ENCODE results near the gene U2AF1L4.
"Not testable (repeated sequence)": the region's sequence is repeated elsewhere in the genome, so short reads cannot be mapped to it uniquely, and the experiment has no call there.

U2AF1L4 gene

DNA sequence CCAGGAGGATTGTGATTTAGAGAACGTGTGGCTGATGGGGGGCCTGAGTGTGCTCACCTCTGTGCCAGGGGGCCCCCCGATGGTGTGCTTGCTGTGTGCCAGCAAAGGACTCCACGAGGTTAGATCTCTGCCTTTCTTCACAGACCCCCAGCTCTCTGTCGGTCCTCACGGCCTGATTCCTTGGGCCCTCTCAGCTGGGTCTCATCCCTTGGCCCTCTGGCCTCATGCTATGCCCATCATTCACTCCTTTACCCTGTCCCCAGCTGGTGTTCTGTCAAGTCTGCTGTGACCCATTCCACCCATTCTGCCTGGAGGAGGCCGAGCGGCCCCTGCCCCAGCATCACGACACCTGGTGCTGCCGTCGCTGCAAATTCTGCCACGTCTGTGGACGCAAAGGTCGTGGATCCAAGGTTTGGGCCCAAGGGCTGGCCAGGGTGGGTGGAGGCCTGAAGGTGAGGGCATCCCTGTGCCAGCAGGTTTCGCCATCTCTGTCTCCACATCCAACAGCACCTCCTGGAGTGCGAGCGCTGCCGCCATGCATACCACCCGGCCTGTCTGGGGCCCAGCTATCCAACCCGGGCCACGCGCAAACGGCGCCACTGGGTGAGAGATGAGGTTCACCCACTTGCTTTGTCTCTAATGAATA is 19.9 kb downstream of the U2AF1L4 start:
- no peak for DNase-seq

DNA sequence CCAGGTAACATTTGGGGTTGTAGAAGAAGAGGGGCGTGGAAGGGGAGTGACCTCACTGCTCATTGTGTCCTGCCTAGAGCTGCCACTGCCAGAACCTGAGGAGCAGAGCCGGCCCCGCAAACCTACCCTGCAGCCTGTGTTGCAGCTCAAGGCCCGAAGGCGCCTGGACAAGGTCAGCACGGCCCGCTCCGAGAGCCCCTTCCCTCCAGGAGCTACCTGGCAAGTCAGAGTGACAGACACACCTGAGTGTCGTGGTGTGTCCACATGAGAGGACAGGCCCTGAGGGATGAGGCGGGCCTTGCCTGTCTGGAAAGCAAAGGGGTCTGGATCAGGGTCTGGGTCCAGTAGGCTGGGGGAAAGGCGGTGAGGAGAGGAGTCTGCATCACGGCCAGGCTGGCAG is 20.7 kb downstream of the U2AF1L4 start:
- no peak for DNase-seq

DNA sequence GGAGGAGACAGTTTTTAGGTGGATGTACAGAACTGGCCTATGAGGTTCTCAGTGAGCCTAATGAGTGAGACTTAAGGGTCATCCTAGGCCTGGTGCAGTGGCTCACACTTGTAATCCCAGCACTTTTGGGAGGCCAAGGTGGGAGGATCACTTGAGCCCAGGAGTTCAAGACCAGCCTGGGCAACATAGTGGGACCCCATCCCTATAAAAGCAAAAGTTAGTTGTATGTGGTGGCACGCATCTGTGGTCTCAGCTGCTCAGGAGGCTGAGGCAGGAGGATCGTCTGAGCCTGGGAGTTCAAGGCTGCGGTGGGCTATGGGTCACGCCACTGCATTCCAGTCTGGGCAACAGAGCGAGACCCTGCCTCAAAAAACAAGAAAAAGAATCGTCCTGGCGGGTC is 21.1 kb downstream of the U2AF1L4 start:
- DNase-seq = not testable (repeated sequence)

DNA sequence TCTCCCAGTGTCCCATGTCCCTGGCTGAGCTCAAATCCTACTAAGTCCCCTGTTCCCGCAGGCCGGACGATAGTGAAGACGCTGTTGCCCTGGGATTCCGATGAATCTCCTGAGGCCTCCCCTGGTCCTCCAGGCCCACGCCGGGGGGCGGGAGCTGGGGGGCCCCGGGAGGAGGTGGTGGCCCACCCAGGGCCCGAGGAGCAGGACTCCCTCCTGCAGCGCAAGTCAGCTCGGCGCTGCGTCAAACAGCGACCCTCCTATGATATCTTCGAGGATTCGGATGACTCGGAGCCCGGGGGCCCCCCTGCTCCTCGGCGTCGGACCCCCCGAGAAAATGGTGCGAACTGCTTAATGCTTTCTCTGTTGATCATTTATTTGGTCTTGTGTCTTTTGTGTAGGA is 21.5 kb downstream of the U2AF1L4 start:
- no peak for DNase-seq

DNA sequence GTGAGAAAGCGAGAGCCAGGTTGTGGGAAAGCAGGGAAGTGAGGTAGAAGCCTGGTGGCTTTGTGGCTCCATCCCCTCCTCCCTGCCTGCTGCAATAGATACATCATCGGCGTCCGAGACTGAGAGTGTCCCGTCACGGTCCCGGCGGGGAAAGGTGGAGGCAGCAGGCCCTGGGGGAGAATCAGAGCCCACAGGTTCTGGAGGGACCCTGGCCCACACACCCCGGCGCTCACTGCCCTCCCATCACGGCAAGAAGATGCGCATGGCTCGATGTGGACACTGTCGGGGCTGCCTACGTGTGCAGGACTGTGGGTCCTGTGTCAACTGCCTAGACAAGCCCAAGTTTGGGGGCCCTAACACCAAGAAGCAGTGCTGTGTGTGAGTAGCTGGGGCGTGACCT is 22.3 kb downstream of the U2AF1L4 start:
- no peak for DNase-seq

DNA sequence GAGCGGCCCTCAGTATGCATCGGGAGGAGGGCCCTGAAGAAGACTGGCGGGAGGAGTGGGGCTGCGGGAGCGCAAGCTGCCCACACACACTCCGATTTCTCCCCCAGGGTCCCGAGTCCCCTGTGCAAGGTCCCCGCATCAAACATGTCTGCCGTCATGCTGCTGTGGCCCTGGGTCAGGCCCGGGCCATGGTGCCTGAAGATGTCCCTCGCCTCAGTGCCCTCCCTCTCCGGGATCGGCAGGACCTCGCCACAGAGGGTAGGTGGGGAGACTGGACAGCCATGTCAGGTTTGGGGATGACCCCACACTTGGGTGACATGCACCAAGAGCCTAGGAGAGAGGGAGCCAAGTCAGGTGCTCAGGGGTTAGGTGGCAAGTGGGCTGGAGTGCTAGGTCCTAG is 22.8 kb downstream of the U2AF1L4 start:
- no peak for DNase-seq

DNA sequence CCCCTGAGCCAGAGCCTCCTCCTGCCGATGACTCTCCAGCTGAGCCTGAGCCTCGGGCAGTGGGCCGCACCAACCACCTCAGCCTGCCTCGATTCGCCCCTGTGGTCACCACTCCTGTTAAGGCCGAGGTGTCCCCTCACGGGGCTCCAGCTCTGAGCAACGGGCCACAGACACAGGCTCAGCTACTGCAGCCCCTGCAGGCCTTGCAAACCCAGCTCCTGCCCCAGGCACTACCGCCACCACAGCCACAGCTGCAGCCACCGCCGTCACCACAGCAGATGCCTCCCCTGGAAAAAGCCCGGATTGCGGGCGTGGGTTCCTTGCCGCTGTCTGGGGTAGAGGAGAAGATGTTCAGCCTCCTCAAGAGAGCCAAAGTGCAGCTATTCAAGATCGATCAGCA is 23.8 kb downstream of the U2AF1L4 start:
- DNase-seq = no peak

DNA sequence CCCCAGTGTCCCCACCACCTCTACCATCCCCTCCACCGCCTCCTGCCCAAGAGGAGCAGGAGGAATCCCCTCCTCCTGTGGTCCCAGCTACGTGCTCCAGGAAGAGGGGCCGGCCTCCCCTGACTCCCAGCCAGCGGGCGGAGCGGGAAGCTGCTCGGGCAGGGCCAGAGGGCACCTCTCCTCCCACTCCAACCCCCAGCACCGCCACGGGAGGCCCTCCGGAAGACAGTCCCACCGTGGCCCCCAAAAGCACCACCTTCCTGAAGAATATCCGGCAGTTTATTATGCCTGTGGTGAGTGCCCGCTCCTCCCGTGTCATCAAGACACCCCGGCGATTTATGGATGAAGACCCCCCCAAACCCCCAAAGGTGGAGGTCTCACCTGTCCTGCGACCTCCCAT is 24.6 kb downstream of the U2AF1L4 start:
- DNase-seq = no peak

DNA sequence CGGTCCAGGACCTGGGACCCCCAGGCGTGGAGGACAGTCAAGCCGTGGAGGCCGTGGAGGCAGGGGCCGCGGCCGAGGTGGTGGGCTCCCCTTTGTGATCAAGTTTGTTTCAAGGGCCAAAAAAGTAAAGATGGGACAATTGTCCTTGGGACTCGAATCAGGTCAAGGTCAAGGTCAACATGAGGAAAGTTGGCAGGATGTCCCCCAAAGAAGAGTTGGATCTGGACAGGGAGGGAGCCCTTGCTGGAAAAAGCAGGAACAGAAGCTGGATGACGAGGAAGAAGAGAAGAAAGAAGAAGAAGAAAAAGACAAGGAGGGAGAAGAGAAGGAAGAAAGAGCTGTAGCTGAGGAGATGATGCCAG is 25.1 kb downstream of the U2AF1L4 start:
- DNase-seq = no peak

DNA sequence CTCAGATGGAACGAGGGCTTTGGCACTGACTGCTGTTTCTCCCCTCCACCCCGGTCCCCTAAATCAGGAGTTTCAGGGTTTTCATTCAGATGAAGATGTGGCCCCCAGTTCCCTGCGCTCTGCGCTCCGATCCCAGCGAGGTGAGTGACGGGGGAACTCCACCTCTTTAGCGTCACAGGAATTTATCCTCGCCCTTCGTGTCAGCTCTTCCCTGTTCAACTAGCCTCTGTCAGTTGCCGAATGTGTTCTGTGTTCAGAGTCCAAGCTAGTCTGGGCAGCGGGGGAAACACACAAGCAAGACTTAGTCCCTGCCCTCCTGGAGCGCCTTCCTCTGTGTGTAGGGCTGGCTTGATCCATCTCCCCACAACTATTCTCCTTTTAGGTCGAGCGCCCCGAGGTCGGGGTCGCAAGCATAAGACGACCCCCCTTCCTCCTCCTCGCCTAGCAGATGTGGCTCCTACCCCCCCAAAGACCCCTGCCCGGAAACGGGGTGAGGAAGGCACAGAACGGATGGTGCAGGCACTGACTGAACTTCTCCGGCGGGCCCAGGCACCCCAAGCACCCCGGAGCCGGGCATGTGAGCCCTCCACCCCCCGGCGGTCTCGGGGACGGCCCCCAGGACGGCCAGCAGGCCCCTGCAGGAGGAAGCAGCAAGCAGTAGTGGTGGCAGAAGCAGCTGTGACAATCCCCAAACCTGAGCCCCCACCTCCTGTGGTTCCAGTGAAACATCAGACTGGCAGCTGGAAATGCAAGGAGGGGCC is 25.6 kb downstream of the U2AF1L4 start:
- DNase-seq = no peak

DNA sequence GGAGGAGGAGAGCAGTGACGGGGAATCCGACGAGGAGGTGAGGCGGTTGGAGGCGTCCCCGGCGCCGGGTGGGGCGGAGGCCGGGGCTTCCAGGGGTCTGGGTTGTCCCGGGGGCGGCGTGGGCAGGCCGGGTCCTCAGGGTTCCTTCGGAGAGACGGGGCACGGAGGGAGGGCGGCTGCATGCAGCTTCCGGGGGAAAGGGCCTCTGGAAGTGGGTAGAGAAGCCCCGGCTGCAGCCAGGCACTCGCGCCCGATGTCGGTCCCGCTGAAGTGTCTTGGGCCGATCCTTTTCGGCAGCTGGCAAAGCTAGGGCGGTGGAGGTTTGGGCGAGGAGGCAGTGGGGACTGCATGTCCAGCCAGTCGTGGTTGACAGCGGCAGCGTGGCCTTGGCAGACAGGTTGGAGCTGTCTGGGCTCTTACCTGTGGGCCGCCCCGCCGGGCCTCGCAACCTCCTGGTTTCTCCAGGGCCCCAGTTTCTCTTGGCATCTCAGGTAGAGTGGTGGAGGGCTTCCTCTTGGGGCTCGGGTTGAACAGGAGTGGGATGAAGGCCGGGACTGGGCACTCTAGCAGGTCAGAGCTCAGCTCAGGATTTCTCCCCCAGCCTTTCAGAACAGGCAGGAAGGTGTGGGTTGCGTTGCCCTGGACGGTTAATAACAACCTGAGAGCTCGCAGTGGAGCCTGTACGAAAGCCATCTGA is 26.7 kb downstream of the U2AF1L4 start:
- peak; percentile 16 to 63 (median 46) for DNase-seq

DNA sequence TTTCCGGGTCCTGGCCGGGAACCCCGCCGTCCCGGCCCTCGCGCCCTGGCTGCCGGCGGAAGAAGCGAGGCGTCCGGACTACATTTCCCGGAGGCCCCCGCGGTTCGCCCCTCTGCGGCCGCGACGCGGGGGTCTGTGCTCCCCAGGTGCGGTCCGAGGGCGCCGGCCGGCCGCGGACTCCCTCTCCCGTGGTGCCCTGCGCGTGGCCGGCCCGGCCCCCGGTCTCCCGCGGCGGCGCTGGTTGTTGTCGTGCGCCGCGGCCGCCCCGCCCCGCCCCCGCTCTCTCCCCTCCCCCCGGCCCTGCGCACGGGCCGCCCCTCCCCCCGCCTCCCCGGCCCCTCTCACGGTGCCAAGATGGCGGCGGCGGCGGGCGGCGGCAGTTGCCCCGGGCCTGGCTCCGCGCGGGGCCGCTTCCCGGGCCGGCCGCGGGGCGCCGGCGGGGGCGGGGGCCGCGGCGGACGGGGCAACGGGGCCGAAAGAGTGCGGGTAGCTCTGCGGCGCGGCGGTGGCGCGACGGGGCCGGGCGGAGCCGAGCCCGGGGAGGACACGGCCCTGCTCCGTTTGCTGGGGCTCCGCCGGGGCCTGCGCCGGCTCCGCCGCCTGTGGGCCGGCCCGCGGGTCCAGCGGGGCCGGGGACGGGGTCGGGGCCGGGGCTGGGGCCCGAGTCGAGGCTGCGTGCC is 27.4 kb downstream of the U2AF1L4 start, which contains the start of gene KMT2B:
Gene KMT2B, plus strand, starts transcription at position 339 of the 680 bp plus-strand sequence. Its CDS starts 16 bp downstream, at position 355.
- peak in 2 of 4 experiments; percentile 95 to 98 for DNase-seq

DNA sequence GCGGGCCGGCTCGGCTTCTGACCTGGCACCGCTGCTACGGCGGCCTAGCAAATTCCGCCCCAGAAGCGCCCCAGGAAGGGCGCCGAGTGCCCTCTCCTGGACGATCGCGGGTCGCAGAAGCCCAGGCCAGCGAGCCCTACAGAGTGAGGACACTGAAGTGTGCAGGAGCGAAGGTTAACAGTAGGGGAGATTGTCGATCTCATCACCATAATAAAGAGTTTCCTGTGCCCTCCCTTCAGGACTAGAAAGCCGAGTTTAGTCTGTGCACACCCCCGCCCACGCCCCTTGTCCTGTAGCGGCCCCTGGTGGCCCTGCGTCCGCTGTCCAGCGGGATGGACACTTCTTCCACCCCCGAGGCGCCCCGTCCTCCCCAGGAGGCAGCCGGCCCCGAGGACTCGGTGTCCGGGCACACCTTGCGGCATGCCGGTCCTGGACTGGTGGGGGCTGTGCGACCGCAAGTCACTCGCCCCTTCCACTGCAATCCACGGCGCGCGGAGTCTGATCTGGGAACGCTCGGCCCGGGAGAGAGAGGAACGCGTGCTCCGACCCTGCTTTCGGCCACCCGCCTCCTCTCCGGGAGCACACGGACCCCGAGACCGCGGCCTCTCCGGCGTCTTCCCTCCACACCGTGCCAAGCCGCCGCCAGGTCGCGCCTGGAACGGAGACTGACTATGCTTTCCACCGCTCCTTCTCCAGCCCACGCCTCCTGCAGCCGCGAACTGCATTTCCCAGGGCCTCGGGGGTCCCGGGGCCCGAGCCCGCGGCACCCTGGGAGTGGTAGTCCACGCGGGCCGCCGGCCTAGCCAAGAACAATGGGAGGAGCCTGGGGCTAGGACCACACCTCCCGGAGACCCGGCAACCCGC is 28.2 kb downstream of the U2AF1L4 start:
- peak; percentile 95 to 98 (median 97) for DNase-seq

DNA sequence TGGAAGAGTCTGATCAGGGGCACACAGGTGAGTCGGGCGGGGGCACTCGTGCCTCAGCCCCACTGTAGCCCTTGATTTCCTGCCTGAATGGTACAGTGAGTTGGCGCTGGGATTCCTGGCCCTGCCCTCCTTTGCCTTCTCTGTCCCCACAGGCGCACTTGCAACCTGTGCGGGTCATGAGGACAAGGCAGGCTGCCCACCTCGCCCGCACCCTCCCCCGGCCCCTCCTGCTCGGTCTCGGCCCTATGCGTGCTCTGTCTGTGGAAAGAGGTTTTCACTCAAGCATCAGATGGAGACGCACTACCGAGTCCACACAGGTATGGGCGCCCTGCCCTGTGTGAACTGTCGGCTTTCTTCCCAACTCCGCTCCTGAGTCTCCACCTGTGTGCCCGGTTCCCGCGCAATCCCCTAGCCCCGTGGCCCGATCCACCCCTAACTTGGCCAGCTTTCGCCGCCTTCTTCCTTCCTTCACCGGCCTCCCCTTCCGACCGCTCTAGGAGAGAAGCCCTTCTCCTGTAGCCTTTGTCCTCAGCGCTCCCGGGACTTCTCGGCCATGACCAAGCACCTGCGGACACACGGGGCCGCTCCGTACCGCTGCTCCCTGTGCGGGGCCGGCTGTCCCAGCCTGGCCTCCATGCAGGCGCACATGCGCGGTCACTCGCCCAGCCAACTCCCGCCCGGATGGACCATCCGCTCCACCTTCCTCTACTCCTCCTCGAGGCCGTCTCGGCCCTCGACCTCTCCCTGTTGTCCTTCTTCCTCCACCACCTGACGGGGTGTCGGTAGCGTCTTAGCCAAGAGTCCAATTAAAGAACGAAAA is 29.0 kb downstream of the U2AF1L4 start:
- DNase-seq = peak in 2 of 4 experiments; percentile 63 to 75

DNA sequence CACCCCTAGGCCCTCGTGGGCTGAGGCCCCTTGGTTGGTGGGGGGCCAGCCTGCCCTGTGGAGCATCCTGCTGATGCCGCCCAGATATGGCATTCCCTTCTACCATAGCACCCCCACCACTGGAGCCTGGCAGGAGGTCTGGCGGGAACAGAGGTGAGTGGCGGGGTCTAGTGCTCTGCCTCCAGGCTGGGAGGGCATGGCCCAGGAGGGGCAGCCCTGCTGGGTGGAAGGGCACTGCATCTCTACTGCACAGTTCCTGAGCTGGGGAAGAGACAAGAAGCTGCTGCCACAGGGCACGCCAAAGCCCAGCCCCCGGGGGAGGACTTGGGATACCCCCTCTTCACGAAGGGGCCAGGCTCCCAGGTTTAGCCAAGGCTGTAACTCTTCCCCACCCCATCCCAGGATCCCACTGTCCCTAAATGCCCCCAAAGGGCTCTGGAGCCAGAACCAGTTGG is 29.8 kb downstream of the U2AF1L4 start:
- no peak for DNase-seq

DNA sequence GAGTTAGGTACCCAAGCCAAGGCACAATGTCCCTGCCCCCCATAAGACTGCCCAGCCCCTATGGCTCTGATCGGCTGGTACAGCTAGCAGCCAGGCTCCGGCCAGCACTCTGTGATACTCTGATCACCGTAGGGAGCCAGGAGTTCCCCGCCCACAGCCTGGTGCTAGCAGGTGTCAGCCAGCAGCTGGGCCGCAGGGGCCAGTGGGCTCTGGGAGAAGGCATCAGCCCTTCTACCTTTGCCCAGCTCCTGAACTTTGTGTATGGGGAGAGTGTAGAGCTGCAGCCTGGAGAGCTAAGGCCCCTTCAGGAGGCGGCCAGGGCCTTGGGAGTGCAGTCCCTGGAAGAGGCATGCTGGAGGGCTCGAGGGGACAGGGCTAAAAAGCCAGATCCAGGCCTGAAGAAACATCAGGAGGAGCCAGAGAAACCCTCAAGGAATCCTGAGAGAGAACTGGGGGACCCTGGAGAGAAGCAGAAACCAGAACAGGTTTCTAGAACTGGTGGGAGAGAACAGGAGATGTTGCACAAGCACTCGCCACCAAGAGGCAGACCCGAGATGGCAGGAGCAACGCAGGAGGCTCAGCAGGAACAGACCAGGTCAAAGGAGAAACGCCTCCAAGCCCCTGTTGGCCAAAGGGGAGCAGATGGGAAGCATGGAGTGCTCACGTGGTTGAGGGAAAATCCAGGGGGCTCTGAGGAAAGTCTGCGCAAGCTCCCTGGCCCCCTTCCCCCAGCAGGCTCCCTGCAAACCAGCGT is 30.4 kb downstream of the U2AF1L4 start:
- no peak for DNase-seq

DNA sequence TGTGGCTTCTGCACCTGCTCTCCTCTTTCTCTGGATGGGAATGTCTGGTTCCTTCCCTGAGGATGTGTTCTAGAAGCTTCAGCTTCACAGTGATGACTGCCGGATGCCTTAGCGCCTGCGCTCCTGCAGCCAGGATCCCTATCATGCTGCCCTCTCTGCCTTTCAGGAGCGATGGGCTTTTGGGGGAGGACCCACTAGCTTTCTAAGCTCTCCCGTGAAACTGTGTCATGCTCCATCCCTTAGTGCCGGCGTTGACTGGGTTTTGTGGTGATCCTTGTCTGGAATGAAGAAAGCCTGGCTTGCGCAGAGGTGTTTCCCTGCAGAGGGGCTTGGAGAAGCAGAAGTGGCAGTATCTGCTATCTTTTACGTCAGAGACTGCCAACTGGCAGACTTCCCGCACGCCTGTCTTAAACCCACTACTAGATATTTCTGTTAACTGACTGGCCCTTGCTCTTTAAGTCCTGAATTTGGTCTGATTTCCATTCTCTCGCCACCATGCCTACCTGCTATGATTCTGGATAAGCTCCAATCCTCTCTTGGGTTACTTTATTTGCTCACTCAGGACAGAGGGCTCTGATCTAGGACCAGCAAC is 31.2 kb downstream of the U2AF1L4 start:
- no peak for DNase-seq

DNA sequence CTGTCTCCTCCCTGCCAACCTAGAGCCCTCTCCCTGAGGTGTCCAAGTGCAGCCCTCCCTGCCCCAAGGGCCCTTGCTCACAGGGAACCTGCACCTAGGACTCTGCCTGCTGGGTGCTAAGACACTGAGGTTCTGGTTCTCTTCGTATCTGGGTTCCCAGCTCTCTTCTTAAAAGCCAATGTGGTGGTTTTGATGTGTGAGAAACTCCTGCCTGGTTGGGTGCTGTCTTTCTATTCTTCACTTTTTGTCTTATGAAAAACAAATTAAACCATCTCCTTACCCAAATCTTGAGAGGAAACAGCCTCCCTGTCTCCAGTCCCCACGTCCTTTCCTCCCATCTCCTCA is 31.7 kb downstream of the U2AF1L4 start:
- no peak for DNase-seq

DNA sequence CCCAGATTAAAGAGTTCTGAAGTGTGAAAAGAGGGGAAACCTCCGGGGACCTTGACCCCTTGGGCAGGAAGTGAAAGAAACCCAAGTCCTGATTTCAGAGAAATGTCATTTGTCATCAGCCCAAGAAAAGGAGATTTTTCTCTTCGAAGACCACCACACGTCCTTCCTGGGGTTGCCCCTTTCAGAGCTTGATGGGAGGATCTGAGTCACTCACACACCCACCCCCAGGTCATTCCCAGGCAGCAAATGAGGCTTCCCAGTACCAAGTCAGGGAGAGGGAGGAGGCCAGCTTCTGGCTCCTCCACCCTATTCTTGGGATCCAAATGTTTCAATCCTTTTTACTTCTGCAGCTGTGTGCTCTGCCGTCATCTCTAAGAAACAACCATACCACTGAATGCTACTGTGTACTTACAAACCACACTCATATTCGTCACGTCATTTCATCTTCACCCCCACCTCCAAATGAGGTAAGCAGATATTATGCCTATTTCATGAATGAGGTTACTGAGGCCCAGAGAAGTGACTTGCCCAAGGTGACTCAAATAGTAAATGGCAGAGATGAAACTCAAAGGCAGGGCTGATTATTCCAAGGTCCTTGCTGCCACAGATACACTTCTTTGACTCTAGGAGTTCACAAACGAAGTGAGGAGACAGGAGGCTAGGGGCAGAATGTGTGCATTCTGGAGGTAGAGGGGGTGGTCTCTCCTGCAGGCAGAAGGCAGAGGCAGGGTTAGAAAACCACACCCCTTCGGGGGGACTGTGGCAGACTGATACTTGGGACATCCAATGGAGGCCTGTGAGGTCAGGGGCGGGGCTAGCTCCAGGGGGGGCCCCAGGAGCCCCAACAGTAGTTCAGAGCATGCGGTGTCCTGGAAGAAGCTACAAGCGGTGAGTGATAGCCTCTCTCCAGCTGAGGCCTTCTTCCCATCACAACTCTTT is 32.4 kb downstream of the U2AF1L4 start:
- no peak for DNase-seq

Data from suppressor macrophage (primary cell).